Hematopoietic multipotent progenitor cell (in vitro differentiated cells): ENCODE measurements around the gene S100A5. TPM values are rescaled to one million over a fixed set of nuclear protein-coding genes. Genes with fewer than 3 reads are reported as not detected.
A peak's percentile ranks its signal among the peaks of the same experiment; 100 is the strongest.

ENCODE experiments used
- DNase-seq, 3 donors: peaks; one replicate each; pipeline ENCODE4 v3.0.0-alpha.2; 2011 to 2015; ENCODE audit warnings: low read depth in 2 of 3, low spot score in 2 of 3
- total RNA-seq: library from RNA; depleted of rRNA; stranded (reverse); fragments of >200 nt; gene quantifications from one replicate; pipeline ENCODE4 v1.2.3, GENCODE V29; 2012

Gene S100A5
- total RNA-seq, 1 donor, result 0.27 TPM

DNA sequence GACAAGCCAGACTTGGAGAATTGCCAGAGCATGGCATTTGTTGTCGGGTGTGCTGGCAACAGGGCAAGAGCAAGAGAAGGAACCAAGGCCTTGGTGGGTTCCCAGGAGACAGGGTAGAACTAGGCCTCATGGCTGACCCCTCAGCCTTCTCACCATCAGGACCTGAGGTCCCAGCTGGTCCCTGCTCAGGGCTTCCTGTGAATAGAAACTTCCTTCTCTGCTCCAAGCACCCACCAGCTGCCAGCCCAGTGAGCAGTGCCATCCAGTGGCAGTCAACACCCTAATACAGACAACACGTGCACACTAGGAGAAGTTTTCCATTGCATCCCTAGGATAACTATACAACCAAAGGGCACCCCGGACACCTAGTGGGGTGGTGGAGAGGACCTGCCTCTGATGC lies 27.7 kb downstream of the S100A5 start:
- no peak for DNase-seq

- DNase-seq, result peak; percentile 59 to 70 (median 65)
These were observed 29.7 kb downstream of the S100A5 start for GRCh38 chr1:153510984-153511410.

GRCh38 chr1:153509729-153510354 lies 30.9 kb downstream of the S100A5 start:
- DNase-seq, result peak in 1 of 3 donors; percentile 51

- DNase-seq, result no peak
These were observed 31.7 kb downstream of the S100A5 start for GRCh38 chr1:153509036-153509435.

- no peak for DNase-seq
These were observed 32.7 kb downstream of the S100A5 start for GRCh38 chr1:153507926-153508583.

DNA sequence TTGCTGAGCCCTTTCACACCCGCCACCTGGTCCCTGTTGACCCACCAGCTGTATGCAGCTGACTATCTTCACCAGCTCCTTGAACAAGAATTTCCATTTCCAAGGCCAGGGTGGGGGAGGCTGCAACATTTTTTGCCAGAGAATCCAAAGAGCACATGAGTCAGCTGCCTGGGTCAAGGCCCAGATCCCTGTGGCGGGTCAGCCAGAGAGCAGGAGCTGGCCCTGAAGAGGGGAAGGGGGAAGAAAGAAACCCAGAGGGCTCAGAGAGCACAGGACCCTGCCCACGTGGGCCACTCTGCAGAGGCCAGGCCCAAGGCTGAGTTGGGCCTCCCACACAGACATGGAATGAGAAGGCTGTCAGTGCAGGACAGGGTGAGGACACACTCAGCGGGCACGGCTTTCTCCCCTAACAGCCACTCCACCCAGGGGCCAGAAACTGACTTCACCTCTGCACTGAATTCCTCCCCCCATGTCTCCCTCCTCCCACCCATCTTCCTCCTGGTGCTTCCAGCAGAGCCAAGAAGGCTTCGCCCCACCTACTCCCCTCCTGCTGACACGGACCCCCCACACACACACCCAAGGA lies 33.8 kb downstream of the S100A5 start:
- no peak for DNase-seq

DNA sequence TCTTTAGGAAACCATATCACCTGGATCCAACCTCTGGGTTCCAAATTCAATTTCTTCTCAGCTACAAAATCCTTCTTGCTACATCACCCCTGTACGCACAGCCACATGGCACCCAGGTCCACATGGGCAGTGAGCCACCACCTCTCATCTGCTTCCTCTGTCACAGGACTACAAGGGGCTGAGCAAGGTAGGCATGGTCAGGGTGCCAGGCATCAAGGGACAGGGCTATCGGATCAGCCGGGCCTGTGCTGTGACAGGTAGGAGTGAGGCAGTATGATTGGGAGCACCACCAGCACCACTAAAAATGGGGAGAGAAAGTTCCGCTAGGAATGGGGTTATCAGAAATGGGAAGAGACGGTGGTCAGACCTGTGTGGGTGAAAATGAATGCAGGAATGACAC lies 34.3 kb downstream of the S100A5 start:
- DNase-seq, result no peak

DNA sequence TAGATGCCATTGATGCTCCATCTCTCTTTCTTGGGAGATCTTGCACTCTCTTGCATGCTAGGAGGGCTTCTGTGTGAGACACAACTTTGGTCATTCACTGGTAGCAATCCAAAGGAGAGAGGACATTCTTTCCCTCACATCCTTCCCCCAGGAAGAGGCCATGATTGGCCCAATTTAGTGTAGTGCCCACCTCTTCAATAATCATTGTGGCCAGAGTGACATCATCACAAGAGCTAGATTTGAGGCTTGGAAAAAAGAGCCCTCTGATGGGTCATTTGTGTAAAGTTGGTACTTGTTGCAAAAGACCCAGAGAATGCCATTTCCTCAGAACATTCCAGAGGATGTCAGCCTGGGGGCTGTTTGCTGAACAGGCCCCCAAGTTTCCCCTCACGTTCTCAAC lies 35.2 kb downstream of the S100A5 start:
- DNase-seq, result no peak

DNA sequence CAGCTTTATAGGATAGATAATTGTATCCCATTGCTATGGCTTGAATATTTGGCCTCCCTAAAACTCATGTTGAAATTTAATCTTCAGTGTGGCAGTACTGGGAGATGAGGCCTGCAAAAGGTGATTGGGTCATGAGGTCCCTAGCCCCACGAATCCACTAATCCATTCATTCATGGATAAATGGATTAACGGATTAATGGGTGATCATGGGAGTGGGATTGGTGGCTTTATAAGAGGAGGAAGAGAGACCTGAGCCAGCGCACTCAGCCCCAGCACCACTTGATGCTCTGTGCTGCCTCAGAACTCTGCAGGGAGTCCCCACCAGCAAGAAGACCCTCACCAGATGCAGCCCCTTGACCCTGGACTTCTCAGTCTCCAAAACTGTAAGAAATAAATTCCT lies 37.0 kb downstream of the S100A5 start:
- no peak for DNase-seq

- peak in 1 of 3 donors; percentile 57 for DNase-seq
These were observed 42.0 kb downstream of the S100A5 start for GRCh38 chr1:153498746-153499145.

GRCh38 chr1:153495536-153495935 lies 45.2 kb downstream of the S100A5 start:
- DNase-seq, result no peak

- DNase-seq, result peak; percentile 35 to 81 (median 69)
These were observed 45.7 kb downstream of the S100A5 start for GRCh38 chr1:153494976-153495535.

- no peak for DNase-seq
These were observed 47.3 kb downstream of the S100A5 start for GRCh38 chr1:153493343-153493960.

DNA sequence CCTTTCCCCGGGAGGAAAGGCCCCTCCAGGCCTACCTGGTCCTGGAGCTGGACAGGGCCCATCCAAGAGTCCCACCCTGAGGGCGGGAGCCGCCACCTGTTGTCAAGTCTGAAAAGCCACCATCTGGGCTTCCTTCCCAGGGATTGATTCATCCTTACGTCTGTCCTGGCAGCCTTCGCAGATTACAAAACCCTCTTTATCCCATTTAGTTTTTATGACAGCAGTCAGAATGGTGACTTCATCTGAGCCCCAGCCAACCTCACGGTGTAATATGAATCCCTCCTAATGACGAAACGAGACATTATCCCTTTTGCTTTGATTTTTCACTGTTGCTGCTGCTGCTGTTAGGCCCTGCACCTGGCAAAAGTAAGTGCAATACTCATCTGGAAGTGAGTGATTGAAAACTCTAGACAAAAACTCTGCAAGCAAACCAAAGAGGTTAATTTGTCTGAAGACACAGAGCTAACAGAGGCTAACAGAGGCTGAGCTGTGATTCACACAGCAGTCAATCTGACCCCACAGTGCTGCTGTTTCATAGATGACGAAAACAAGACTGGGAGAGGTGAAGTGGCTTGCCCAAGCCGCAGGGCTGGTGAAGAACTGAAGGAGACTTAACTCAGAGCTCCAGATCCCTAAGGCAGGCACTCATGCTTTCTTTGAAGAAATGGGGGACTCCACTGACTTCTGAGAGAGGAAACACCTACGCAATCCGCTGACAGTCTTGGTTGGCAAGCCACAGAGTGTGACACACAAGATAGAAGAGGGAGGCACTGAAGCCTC lies 50.3 kb downstream of the S100A5 start:
- DNase-seq, result peak in 2 of 3 donors; percentile 45 to 63

DNA sequence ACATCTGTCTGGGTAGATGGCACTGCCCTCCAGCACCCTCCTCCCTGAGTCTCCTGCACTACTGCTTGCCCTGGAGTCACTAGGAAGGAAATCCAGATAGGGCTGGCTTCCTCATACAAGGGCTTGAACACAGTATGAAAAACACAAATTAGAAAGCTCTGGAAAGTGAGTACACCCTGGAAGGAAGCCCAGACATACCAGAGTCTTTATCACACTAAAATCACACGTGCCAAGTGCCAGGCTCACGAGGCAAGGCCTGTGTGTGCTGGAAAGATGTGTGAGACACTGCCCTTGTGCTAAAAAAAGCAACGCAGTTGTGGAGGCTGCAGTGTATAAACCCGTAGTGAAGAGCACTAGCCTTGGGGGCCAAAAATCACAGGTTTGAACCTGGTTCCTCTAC lies 52.0 kb downstream of the S100A5 start:
- DNase-seq, result no peak

- no peak for DNase-seq
These were observed 53.0 kb downstream of the S100A5 start for GRCh38 chr1:153487707-153488106.

Other genes with a start within 250 kb of the S100A5 start
- not detected for gene PGLYRP3, start 228.0 kb downstream of the S100A5 start, total RNA-seq
- gene PGLYRP4, start 192.1 kb downstream of the S100A5 start, total RNA-seq, result 0.27 TPM
- gene S100A9, start 183.1 kb downstream of the S100A5 start, total RNA-seq, result 88.9 TPM
- gene S100A12, start 165.3 kb downstream of the S100A5 start, total RNA-seq, result 4.8 TPM
- gene S100A8, start 149.9 kb downstream of the S100A5 start, total RNA-seq, result 12.1 TPM
- not detected for gene S100A7A, start 124.4 kb downstream of the S100A5 start, total RNA-seq
- not detected for gene S100A7, start 80.3 kb downstream of the S100A5 start, total RNA-seq
- 177 TPM for gene S100A6, start 4.9 kb downstream of the S100A5 start, total RNA-seq
- gene S100A4, start 4.9 kb upstream of the S100A5 start, total RNA-seq, result 183 TPM
- not detected for gene S100A3, start 8.3 kb upstream of the S100A5 start, total RNA-seq
- 0.27 TPM for gene S100A2, start 24.9 kb upstream of the S100A5 start, total RNA-seq
- 1.1 TPM for gene S100A16, start 72.2 kb upstream of the S100A5 start, total RNA-seq
- gene S100A14, start 75.4 kb upstream of the S100A5 start, total RNA-seq, result not detected
- 2.7 TPM for gene S100A13, start 86.6 kb upstream of the S100A5 start, total RNA-seq
- gene S100A1, start 87.5 kb upstream of the S100A5 start, total RNA-seq, result 0.54 TPM
- gene CHTOP, start 93.1 kb upstream of the S100A5 start, total RNA-seq, result 53.1 TPM
- 46.0 TPM for gene SNAPIN, start 117.8 kb upstream of the S100A5 start, total RNA-seq
- 225 TPM for gene ILF2, start 130.1 kb upstream of the S100A5 start, total RNA-seq
- gene NPR1, start 137.8 kb upstream of the S100A5 start, total RNA-seq, result 0.27 TPM
- 57.4 TPM for gene INTS3, start 187.1 kb upstream of the S100A5 start, total RNA-seq
- gene SLC27A3, start 234.5 kb upstream of the S100A5 start, total RNA-seq, result 12.7 TPM